HEK293T (cell line): ENCODE data around the gene ATG7.

Source experiments
- ELF4 ChIP-seq: fragments of 450-650 bp; IDR thresholded peaks from 2 replicates; pipeline ENCODE4 v1.6.1; 2017; ENCODE audit warnings: antibody characterized with exemption
- FOXK2 ChIP-seq: fragments of 450-650 bp; IDR thresholded peaks from 2 replicates; pipeline ENCODE4 v1.6.1; 2016; ENCODE audit warnings: mild to moderate bottlenecking
- HDGF ChIP-seq: fragments of 450-650 bp; IDR thresholded peaks from 2 replicates; pipeline ENCODE4 v1.6.1; 2017; ENCODE audit warnings: antibody characterized with exemption, borderline replicate concordance

- TF ChIP-seq ELF4 = no peak
- TF ChIP-seq HDGF = no peak
- no peak for TF ChIP-seq FOXK2
These were observed 304.3 kb downstream of the ATG7 start for GRCh38 chr3:11576453-11576852.
